ENCODE data around the gene WDR5.

GRCh38 chr9:134158242-134158641 is 22.4 kb downstream of the WDR5 start:
- TF ChIP-seq, protein P1, sequence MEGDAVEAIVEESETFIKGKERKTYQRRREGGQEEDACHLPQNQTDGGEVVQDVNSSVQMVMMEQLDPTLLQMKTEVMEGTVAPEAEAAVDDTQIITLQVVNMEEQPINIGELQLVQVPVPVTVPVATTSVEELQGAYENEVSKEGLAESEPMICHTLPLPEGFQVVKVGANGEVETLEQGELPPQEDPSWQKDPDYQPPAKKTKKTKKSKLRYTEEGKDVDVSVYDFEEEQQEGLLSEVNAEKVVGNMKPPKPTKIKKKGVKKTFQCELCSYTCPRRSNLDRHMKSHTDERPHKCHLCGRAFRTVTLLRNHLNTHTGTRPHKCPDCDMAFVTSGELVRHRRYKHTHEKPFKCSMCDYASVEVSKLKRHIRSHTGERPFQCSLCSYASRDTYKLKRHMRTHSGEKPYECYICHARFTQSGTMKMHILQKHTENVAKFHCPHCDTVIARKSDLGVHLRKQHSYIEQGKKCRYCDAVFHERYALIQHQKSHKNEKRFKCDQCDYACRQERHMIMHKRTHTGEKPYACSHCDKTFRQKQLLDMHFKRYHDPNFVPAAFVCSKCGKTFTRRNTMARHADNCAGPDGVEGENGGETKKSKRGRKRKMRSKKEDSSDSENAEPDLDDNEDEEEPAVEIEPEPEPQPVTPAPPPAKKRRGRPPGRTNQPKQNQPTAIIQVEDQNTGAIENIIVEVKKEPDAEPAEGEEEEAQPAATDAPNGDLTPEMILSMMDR (IDR thresholded peaks at IDR 0.05), result no peak
- TF ChIP-seq POLR2A (IDR thresholded peaks at IDR 0.05), result no peak
- TF ChIP-seq EP300 (IDR thresholded peaks at IDR 0.05), result peak; percentile 37 to 81
